Lower lobe of right lung (tissue), 2 donors: ENCODE measurements around the gene USH1C. TPM values are rescaled to one million over a fixed set of nuclear protein-coding genes. Genes with fewer than 3 reads are reported as not detected.

Source experiments
- ATAC-seq, 2 donors: fragments of 200-7000 bp; cut with Tn5 transposase; one replicate each; pipeline ENCODE4 v1.9.1; 2020 to 2022; ENCODE audit warnings: mild to moderate bottlenecking in 2 of 2, moderate library complexity in 2 of 2
- DNase-seq: peaks from one replicate; pipeline ENCODE4 v3.0.0-alpha.2; 2020
- H3K27ac ChIP-seq: fragments of 200-600 bp; one replicate; pipeline ENCODE4 v1.8.0; 2022
- H3K27me3 ChIP-seq: fragments of 200-600 bp; one replicate; pipeline ENCODE4 v1.8.0; 2022; ENCODE audit warnings: low read depth
- H3K36me3 ChIP-seq: fragments of 200-600 bp; one replicate; pipeline ENCODE4 v1.8.0; 2022; ENCODE audit warnings: mild to moderate bottlenecking
- H3K4me1 ChIP-seq: fragments of 200-600 bp; one replicate; pipeline ENCODE4 v1.8.0; 2022
- H3K4me3 ChIP-seq: fragments of 200-600 bp; one replicate; pipeline ENCODE4 v1.8.0; 2022; ENCODE audit warnings: mild to moderate bottlenecking
- H3K9me3 ChIP-seq: fragments of 200-600 bp; one replicate; pipeline ENCODE4 v1.8.0; 2022
- CTCF ChIP-seq: fragments of 200-600 bp; IDR thresholded peaks from one replicate; pipeline ENCODE4 v1.8.0; 2022; ENCODE audit warnings: antibody characterized with exemption, mild to moderate bottlenecking
- intact Hi-C: fragments of 100-400 bp; cut with DNase I; formaldehyde crosslinking; loops from one replicate; pipeline ENCODE4 v1.11.0; 2022
- total RNA-seq: library from RNA; stranded (reverse); fragmentation: NEBNext Ultra II Directional; extraction: Animal tissue kit (Norgen Biotek cat#: 25700); gene quantifications from one replicate; pipeline ENCODE4 v1.2.1, GENCODE V29; 2021
- donor health status: DM: no; HTN: yes; CAD: no; lungs with severe emphysema.

The USH1C gene
- total RNA-seq, 1 donor from 2014 or later: 0.30 TPM

DNA sequence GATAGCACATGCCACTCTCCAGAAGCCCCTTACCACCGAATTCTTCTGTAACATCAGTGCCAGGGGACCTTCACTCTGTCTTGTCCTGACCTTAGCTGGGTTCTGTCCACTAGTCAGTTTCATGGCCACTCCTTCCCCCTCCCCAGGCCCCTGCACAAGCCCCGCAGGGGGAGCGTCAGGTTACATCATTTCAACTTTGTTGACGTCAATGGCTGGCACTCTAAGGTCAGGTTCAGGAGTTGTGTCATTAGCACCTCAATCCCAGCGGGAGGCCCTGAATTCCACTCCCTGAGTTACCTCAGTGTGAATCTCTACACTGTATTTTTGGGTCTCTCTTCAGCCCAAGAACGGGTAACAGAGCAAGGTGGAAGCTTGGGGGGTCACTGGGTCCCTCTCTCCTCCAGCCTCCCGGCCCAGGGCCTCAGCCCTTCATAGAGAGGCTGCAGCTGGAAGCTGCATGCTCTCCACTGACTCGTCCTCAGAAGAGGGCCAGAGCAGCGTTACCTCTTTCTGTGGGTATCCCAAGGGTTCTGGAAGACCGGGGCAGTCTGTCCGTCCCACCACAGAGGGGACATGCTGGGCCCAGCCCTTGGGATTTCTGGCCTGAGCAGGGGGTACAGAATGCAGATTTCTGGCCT lies 10.3 kb downstream of the USH1C start:
- H3K27ac ChIP-seq: no peak overlapping the region
- DNase-seq (no peak), ATAC-seq (no peak)
- H3K4me1 ChIP-seq: no peaks in the 10 kb centered on the region
- no peaks in the 10 kb centered on the region for H3K36me3 ChIP-seq
- no peak for TF ChIP-seq CTCF
- no peak overlapping the region for H3K4me3 ChIP-seq
- intact Hi-C loops: no loop called here
- no peaks in the 10 kb centered on the region for H3K9me3 ChIP-seq
- no peaks in the 10 kb centered on the region for H3K27me3 ChIP-seq

DNA sequence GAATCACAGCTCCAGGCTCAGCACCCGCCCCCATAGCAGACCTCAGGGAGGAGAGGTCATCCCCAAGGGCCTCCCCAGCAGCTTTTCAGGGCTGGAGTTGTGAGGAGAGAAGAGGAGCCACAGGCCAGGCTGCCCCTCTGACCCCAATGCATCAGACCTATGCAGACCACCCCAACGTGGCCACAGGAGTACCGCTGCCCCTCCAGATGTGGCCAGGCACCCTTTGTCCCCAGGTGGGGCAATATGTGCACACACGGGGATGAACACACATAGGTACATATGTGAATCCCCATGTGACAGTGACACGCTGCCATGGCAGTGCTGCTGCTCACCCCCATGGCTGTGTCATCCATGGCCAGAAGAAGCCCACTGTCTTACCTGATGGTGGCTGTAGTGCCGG lies 10.9 kb downstream of the USH1C start:
- Histone ChIP-seq H3K4me3 (no peak overlapping the region), H3K4me1 (no peaks in the 10 kb centered on the region), H3K36me3 (no peaks in the 10 kb centered on the region), H3K27me3 (no peaks in the 10 kb centered on the region), H3K27ac (no peak overlapping the region), H3K9me3 (no peaks in the 10 kb centered on the region)
- ATAC-seq: no peak
- no peak for DNase-seq
- TF ChIP-seq CTCF: no peak
- intact Hi-C loops: no loop called here

GRCh38 chr11:17532784-17533183 lies 11.4 kb downstream of the USH1C start:
- no peaks in the 10 kb centered on the region for H3K27me3 ChIP-seq
- ATAC-seq (no peak), DNase-seq (no peak)
- H3K27ac ChIP-seq: no peak overlapping the region
- H3K9me3 ChIP-seq: no peaks in the 10 kb centered on the region
- no peak for TF ChIP-seq CTCF
- intact Hi-C loops: no loop called here
- no peaks in the 10 kb centered on the region for H3K4me1 ChIP-seq
- no peaks in the 10 kb centered on the region for H3K36me3 ChIP-seq
- H3K4me3 ChIP-seq: no peak overlapping the region

GRCh38 chr11:17531636-17532113 lies 12.5 kb downstream of the USH1C start:
- Histone ChIP-seq H3K27me3 (no peaks in the 10 kb centered on the region), H3K4me3 (no peak overlapping the region), H3K9me3 (no peaks in the 10 kb centered on the region), H3K27ac (no peak overlapping the region), H3K36me3 (no peaks in the 10 kb centered on the region), H3K4me1 (no peaks in the 10 kb centered on the region)
- TF ChIP-seq CTCF: no peak
- intact Hi-C loops: no loop called here
- ATAC-seq: no peak
- no peak for DNase-seq

GRCh38 chr11:17531071-17531600 lies 13.1 kb downstream of the USH1C start:
- intact Hi-C loops: no loop called here

More at GRCh38 chr11:17531071-17531600, 13.1 kb downstream of the USH1C start:
- ATAC-seq: no peak
- DNase-seq: no peak
- Histone ChIP-seq H3K4me3 (no peak overlapping the region), H3K27me3 (no peaks in the 10 kb centered on the region), H3K36me3 (no peaks in the 10 kb centered on the region), H3K9me3 (no peaks in the 10 kb centered on the region), H3K27ac (no peak overlapping the region), H3K4me1 (no peaks in the 10 kb centered on the region)
- no peak for TF ChIP-seq CTCF
